Right forelimb (tissue), 1 donor: ENCODE results near the gene DMRTB1.

Experiments used
- DNase-seq: peaks from one replicate; pipeline ENCODE4 v3.0.0-alpha.2; 2018

Gene DMRTB1

DNA sequence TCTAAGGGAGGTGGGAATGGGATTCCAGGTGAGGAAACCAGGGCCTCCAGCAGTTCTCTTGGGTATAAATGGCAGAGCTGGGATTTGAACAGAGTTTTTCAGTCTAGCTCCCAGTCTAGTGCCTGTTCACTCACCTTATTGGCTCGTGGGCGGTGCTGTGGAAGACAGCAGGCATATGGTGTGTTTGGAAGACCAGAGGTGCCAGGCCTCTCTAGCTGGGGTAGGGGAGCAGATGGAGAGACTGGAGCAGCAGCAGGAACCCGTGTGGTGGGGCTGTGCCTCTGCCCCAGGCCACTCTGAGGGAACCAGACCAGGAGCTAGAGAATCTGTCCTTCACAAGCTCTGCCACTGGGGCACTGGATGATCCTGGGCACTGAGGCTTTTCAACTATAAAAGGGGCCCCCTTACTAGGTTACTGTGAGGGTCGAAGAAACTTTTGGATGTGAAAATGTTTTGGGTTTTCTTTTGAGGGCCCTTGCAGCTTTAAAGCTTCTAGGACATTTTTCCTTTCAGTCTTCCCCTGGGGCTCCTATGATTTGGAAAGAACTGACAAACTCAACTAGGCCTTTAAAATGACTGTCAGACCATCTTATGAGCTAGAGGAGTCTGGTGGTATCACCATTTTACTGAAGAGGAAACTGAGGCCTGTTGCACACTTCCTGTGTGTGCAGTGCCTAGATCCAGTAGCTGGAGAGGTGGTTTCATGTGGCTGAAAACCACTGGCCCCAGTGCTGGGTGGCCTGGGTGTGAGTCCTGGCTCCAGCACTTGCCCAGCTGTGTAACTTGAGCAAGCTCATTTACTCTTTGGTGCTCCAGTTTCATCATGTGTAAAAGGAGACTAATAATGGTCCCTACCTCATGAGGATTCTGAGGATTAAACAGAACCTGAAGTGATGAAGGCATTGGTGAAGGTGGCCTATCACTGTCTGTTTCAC is 6.1 kb downstream of the DMRTB1 start:
- no peak for DNase-seq

DNA sequence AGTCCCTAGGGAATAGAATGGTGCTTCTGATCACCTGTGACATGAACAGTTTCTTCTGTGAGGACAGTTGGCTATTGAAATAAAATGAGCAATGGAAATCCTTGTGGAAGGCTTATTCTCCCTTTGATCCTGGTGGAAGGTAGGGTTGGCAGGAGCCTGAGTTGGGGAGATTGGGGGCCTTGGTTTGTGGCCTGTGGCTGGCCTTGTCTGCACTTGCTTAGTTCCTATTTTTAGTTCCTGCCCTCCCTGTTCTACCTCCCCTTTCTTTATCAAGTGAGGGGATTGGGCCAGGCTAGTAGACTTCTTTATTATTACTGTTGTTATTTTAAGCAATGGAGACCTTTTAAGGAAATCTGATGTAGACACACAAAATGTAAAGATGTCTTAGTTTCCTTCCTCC is 8.2 kb downstream of the DMRTB1 start:
- no peak for DNase-seq

DNA sequence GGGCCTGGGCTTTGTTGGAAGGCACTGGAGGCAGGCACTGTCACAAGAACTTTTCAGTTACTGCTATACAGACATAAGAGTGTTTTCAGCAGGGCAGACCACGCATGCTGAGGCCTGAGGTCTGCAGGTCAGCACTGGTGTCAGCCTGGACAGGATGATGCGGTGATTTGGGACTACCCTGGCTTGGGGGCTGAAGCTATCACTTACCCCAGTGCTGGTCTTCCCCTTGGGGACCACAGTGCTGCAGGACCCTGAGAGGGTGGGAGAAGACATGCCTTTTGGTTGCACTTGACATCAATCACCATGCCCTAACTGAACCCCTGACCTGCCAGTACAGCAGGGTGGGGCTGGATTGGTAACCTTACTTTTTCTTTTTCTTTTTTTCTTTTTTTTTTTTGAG is 9.2 kb downstream of the DMRTB1 start:
- DNase-seq, result no peak

DNA sequence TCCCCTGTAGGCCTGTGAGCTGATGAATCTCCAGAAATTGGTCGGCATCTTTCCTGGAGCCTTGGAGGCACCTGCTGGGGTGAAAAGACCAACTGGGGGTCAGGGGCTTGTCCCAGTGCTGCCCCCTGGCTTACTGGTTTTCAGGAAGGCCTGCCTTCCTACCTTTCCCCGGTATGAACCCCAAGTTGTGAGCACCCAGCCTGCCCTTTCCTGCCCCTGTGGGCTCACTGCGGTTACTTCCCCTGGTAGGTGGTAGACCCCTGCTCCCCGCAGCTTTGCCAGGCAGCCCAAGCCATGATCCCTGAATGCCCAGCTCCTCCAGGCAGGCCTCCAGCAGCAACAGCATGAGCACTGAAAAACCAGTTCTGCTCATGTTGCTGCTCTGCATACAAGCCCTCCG is 10.2 kb downstream of the DMRTB1 start:
- DNase-seq, result no peak

DNA sequence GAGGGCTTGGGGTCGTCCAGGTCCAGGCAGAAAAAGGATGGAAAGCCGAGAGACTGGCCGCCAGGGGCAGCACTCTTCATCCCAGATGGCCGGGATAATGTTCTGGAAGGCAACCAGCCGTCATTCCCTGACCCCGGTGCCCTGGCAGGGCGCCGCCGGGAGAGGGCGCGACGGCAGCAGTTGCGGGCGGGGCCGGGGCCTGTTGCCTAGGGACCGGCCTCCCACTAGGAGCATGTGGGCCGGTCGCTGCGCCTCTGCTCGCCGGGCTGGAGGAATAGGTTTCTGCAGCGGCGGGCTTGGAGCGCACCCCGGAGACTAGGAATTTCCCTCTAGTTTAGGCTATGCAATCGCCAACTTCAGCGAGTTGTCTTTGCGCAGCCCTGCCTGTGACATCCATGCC is 11.0 kb downstream of the DMRTB1 start:
- DNase-seq, result peak; percentile 76

DNA sequence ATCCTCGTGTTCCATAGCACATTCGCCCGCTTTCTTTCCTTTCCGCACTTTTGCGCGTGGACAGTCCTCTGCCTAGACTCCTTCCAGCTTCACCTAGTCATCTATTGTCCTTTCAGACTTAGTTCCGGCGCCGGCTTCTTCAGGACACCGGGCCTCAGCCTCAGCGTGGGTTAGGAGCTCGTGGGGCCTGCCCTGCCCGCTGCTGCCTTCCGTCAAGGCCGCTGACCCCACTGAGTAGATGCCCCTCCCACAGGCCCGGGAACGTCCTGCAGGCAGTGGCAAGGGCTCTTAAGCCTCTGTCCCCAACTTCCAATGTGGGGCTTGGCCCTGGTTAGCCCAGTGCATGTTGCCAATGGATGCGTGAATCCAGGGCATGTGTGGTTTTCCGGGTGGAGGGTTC is 11.4 kb downstream of the DMRTB1 start:
- no peak for DNase-seq

DNA sequence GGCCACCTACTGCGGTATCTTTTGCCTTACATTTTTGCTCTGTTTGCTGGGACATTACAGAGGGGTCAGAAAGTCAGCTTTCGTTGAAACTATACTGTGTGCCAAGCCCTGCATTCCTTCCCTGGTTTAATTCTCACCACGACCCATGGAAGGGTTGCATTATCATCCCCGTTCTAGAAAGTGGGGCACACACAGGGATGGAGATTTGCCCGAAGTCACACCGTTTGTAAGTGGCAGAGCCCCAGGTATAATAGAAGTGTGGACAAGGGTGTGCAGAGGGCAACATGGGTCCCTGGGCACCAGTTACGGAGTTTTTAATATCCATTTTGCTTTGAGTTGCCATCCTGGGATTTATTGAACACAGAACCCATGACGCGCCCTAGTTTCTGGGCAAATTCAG is 11.8 kb downstream of the DMRTB1 start:
- DNase-seq, result no peak

DNA sequence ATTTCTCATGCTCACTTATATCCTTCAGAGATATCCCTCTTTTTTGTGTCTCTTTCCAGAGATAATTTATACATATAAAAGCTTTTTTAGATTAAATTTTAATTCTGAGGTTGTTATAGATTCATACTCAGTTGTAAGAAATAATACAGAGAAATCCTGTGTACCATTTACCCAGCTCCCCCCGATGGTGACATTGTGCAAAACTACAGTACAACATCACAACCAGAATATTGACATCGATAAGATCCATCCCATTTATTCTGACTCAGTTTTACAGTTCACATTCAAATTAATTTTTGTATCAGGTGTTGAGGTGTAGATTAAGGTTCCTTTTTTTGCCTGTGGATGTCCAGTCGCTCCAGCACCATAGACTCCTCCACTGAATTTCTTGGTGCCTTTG is 14.3 kb downstream of the DMRTB1 start:
- no peak for DNase-seq

DNA sequence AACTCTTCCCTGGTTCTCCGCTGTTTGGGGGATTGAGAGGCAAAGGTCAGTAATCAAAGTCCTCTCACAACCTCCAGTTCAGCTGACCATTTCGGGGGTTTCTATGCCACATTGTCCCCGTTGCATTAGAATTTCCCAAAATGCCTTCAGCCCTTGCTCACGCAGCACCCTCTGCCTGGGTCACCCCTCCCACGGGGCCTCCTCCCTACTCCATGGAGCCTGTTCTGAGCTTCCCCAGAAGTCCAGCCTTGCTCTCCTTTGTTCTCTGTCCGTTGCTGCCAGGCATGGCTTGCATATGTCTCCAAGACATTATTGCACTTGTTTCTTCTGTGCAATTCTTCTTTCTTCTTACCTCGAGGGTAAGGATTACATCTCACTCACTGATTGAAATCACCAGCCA is 16.5 kb downstream of the DMRTB1 start:
- DNase-seq, result no peak

DNA sequence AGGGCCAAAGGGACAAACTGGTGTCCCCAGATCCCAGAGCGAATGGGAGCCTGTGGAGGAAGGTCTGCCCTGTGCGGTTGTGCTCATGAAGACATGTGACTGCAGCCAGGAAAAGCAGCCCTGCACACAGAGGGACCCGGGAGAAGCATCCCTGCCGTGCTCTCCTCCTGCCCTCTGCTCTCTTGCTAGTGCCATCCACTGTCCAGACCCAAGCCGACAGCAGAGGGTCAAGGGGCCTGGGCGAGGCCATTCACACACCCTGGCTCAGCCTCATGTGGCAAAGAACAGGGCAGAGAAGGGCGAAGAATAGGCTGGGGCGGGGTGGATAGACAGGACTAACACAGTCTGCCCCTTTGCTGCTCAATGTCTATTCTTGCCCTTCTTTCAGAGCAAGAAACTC is 17.4 kb downstream of the DMRTB1 start:
- no peak for DNase-seq

DNA sequence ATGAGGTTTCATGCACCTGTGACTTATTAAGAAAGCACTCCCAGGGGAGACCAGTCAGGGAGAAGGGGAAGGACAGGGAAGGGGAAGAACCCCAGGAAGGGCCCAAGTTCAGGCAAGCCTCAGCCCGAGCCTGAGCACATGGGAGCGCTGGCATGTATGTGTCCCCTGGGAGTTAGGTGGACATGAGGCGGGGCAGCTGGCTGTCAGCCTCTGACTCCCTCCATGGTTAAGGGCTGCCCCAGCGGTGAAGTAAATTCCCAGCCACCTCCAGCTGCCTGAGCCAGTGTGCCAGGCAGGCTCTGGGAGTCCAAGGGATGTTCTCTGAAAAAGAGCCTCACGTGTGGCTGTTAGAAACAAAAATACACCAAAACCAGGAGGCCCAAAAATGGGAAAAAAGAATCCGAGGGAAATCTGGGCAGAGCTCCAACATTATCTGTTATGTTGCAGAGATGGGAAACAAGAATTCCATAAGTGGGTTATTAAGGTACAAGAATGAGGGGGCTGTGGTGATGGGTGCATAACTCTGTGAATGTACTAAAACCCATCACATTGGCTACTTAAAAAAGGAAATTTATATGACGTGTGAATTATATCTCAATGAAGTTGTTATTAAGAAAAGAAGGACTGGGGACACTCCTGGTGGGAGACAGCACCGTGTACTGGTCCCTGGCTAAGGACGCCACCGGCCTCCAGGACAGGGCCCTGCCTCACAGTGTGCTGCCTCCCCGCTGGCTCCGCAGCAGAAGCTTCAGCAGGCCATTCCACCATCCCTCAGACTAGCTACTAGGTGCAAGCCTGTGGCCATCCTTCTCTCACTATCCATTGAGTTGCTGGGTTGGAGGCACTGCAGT is 18.7 kb downstream of the DMRTB1 start:
- DNase-seq, result no peak

DNA sequence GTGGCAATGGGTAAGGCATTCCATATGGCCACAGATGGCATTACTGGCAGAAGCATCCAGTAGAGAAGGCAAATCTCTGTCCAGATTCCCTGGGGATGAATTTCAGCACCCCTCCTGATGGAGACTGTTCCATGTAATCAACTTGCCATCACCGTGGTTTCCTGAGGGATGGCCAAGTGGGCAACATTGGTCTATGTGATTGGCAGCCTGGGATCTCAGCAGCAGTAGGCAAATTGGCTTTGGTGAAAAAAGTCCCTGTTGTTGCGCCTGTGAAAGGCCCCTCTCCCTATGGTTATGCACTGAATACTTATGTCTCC is 19.3 kb downstream of the DMRTB1 start:
- DNase-seq, result no peak

DNA sequence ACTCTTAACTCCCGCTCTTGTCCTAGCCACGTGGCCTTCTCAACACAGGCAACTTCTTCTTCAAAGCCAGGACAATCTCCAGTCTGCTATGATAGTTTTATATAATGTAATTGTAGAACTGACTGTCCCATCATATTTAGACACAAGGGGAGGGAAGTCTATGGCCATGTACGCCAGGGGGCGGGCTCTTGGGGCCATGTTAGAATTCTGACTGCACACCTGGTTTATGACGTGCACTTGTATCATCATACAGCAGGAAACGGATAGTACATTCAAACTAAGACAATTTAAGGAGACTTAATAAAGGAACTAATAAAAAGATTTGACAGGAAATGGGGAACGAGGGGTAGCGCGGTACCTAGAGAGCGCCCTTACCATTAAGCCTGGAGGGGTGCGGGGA is 21.5 kb downstream of the DMRTB1 start:
- DNase-seq, result no peak

DNA sequence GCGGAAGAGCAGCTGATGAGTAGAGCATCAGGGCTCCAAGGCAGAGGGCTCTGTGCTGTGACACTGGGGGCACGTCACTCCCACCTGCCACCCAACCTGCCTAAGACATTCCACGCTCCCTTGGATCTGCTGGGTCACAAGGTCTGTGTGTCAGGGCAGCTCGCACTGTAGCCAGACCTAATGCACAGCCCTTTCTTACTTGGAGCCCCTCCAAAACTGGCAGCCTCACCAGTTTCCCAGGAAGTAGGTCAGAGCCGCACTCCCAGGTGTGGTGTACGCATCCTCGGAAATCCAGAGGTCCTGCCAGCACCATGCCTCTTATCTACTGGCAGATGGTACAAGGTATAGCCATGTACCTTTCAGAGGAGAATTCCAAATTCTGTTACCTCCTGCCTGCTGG is 22.3 kb downstream of the DMRTB1 start:
- DNase-seq, result no peak

DNA sequence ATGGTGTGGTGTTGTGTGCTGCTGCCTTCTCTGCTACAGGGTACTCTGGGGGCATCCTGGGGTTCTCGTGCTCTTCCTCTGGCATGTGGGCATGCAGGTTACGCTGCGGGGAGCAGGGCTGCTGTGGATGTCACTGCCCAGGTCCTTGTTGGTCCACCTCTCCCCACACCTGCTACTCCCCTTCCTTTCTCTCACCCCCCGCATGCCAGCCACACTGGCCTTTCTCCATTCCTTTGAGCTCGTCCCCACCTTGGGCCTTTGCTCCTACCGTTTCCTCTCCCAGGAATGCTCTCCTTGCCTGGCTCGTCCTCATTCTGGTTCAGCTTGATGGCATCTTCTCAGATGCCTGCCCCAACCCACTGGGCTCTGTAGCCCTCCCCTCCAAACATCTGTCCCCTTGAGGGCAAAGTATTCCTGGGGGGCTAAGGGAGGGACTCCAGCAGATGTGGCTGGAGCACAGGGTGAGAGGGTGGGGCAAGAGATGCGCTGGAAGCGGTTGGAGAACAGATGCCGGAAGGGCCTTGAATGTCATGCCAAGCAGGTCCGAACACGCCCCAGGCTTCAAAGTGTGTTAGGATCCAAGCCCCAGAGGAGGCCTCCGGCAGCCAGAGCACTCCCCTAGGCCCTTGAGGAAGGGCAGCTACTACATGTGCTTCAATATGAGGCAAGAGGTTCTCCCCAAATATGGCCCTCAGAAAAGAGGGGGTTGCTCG is 23.4 kb downstream of the DMRTB1 start:
- DNase-seq, result no peak

DNA sequence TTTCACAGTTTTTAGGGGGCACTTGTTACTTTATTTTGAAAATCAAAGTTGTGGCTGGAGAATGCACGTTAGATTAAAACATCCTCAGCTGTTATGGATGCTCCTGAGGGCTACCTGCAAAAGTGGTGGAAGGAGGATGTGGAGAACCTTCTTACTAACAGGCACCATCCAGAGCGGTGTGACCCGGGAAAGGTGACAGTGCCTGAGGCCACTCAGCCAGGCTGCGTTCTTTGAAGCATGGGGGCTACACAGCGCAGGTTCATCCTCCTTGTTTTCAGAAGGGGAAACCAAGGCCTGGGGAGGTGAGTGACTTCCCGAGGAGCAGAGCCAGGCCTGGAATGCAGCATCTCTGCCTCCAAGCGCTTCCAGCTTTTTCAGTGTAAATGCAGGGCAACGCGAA is 24.0 kb downstream of the DMRTB1 start:
- no peak for DNase-seq

DNA sequence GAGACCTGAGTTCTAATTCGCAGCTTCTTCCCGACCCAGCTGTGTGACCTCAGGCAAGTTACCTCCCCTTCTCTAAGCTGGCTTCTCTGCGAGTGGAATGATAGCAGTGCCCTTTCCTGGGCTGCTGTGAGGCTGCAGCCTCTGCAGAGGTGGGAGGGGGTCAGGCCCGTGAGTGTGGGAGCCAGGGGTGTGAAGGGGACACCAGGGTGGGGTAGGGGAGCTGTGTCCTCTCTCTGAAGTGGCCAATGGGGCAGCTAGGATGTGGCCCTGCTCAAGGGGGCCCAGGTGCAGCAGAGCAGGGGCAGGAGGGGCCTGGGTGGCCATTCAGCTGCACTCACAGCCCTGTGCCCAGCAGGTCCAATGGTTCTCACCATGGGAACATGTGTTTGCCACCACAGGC is 24.5 kb downstream of the DMRTB1 start:
- DNase-seq, result no peak

DNA sequence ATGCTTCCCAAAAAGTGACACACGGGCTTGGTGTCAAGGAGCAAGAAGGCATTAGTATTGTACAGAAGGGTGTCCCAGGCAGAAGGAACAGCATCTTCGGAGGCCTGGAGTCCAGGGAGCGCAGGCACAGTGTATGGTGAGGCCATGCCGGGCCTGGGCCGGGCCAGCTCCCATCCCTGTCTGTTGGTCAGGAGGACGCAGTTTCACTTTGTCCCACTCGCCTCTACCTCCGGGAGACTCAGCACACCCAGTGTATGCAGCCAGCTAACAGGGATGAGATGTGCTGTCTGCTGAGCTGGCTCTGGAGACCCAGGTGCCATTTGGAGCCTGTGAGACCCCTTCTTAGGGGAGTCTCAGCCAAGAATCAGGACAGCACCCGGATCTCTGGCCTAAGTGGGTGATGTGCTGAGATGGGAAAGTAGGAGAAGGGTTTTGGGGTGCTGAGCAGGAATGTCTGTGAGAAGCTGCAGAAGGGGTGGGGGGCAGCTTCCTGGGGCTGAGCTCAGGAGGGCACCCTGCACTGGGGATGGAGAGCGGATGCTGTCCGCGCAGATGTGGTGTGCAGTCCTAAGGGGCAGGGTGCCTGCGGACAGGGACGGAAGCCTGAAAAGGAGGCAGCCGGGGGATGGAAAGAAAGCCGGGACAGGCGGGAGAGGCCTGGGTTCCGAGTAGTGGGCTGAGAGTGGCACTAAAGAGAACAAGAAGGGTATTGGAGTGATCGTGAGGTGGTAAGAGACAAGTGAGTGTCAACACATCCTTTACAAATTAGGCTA is 25.7 kb downstream of the DMRTB1 start:
- no peak for DNase-seq

DNA sequence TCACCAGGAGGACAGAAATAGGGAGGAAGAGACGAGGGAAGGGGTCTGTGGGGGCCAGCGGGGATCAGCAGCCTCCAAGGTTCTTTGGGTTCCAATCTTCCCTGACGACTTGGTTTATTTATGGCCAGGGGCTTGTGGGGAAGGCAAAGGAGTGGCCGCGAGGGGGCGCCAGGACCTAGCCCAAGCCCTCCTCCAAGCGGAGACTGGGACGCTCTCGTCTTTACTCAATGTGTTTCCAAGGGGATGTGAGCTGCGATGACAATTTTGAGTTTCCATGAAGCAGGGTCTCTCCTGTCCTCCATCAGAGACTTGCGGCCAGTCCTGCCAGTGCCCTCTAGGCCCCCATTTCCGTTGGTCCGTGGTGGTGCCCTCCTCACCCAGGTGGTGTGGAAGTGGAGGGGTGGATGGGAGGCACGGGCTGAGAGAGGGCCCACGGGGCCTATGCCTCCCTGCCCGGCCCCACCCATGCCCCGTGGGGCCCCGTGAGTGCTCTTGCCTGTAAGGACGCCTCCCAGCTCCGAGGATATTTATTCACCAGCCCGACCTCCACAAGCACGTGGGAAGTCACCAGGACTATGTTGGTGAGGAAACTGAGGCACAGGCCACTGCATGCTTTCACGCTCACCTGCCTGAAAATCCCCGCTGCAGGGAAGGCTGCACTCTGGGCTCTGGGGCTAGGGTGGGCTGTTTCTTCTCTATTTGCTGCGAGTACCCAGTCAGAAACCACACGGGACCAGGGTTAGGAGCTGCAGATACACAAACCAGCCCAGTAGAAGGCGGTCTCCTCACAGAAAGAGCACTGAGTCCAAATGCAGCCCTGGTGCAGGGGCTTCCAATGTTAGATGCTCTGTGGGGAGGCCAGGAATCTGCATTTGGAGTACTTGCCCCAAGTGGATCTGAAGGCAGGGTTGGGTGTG is 26.5 kb downstream of the DMRTB1 start:
- peak; percentile 91 for DNase-seq

DNA sequence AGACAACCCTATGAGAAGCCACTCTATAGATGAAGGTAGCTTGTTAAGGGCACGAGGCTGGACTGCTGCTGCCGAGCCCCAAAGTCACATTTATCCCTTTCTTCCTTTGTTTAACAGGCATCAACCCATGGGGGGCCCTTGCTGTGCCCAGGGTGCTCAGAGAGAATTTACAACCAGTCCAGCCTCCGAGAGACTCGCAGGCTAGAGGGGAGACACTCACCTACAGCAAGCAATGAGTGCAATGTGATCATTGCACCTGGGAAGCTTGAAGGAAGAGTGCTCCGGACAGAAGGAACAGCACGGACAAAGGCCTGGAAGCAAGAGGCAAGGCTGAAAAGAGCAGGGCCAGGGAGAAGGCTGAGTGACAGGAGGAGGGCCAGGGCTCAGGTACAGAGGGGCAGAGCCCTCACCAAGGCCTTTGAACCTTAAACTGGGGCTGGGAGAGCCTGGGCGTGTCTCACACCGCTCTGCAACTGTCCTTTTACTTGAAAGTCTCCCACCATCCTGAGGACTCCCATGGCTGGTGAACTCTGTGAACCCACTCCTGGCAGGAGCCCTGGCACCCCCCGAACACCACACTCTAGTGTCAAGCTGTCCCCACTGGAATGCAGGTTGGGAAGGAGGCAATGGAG is 27.3 kb downstream of the DMRTB1 start:
- no peak for DNase-seq

DNA sequence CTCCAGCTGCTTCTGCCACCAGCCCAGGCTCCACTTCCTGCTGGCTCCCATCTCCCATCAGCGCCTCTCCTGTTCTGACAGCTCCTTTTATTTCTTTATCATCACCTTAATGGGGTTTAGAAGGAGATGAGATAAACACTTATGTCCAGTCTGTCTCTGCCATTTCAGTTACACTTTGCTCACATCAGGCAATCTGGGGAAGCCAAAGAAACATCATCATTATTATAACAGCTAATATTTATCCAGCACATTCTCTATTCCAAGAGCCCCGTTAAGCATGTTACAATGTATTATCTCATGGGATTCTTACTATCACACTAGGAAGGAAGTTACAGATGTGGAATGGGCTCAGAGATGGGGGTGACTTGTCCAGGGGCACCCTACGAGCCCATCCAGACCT is 31.2 kb downstream of the DMRTB1 start:
- DNase-seq, result no peak
